ENCODE data around the gene PPP2R2C. TPM values are rescaled to one million over a fixed set of nuclear protein-coding genes. Genes with fewer than 3 reads are reported as not detected.

The PPP2R2C gene
- total RNA-seq, 1 experiment from 2014 or later: 0.03 TPM

- no peak for DNase-seq (ENCODE audit: low spot score)
Measured at GRCh38 chr4:6291784-6292297, 180.6 kb downstream of the PPP2R2C start.

GRCh38 chr4:6290769-6291547 lies 181.5 kb downstream of the PPP2R2C start:
- DNase-seq (ENCODE audit: low spot score): no peak

GRCh38 chr4:6290256-6290655 lies 182.2 kb downstream of the PPP2R2C start:
- no peak for DNase-seq (ENCODE audit: low spot score)

- DNase-seq (ENCODE audit: low spot score): no peak
Measured at GRCh38 chr4:6288871-6289270, 183.5 kb downstream of the PPP2R2C start.

GRCh38 chr4:6288342-6288741 lies 184.1 kb downstream of the PPP2R2C start:
- no peak for DNase-seq (ENCODE audit: low spot score)

GRCh38 chr4:6287017-6287788 lies 185.2 kb downstream of the PPP2R2C start:
- DNase-seq (ENCODE audit: low spot score): no peak

GRCh38 chr4:6283282-6283681 lies 189.1 kb downstream of the PPP2R2C start:
- no peak for DNase-seq (ENCODE audit: low spot score)

- DNase-seq (ENCODE audit: low spot score): no peak
Measured at GRCh38 chr4:6282314-6282771, 190.1 kb downstream of the PPP2R2C start.

GRCh38 chr4:6281436-6282313 lies 190.7 kb downstream of the PPP2R2C start:
- no peak for DNase-seq (ENCODE audit: low spot score)

- DNase-seq (ENCODE audit: low spot score): no peak
Measured at GRCh38 chr4:6280365-6280996, 191.9 kb downstream of the PPP2R2C start.

- DNase-seq (ENCODE audit: low spot score): no peak
Measured at GRCh38 chr4:6279582-6280289, 192.7 kb downstream of the PPP2R2C start.

GRCh38 chr4:6278801-6279197 lies 193.6 kb downstream of the PPP2R2C start:
- DNase-seq (ENCODE audit: low spot score): no peak

GRCh38 chr4:6277935-6278800 lies 194.2 kb downstream of the PPP2R2C start:
- no peak for DNase-seq (ENCODE audit: low spot score)

GRCh38 chr4:6277139-6277802 lies 195.1 kb downstream of the PPP2R2C start:
- no peak for DNase-seq (ENCODE audit: low spot score)

- no peak for DNase-seq (ENCODE audit: low spot score)
Measured at GRCh38 chr4:6275898-6276806, 196.3 kb downstream of the PPP2R2C start.

GRCh38 chr4:6275351-6275750 lies 197.1 kb downstream of the PPP2R2C start:
- DNase-seq (ENCODE audit: low spot score): no peak

- DNase-seq (ENCODE audit: low spot score): no peak
Measured at GRCh38 chr4:6273661-6273990, 198.8 kb downstream of the PPP2R2C start.
